Cerebellar cortex (tissue), 1 donor: ENCODE results near the gene P3H4.

Source experiments
- DNase-seq: peaks from one replicate; pipeline ENCODE4 v3.0.0-alpha.2; 2015; ENCODE audit warnings: low spot score

The P3H4 gene

GRCh38 chr17:41772218-41772585 lies 39.5 kb downstream of the P3H4 start:
- no peak for DNase-seq

- DNase-seq = no peak
Observed at GRCh38 chr17:41771389-41772206, 40.2 kb downstream of the P3H4 start.

GRCh38 chr17:41769985-41770384 lies 41.8 kb downstream of the P3H4 start:
- DNase-seq = no peak

GRCh38 chr17:41769346-41769862 lies 42.3 kb downstream of the P3H4 start:
- no peak for DNase-seq

GRCh38 chr17:41768682-41769288 lies 43.0 kb downstream of the P3H4 start:
- no peak for DNase-seq

GRCh38 chr17:41767324-41768042 lies 44.3 kb downstream of the P3H4 start:
- DNase-seq = no peak

GRCh38 chr17:41766135-41766534 lies 45.6 kb downstream of the P3H4 start:
- no peak for DNase-seq

GRCh38 chr17:41763327-41763726 lies 48.4 kb downstream of the P3H4 start:
- no peak for DNase-seq

GRCh38 chr17:41762841-41763240 lies 48.9 kb downstream of the P3H4 start:
- no peak for DNase-seq

- no peak for DNase-seq
Observed at GRCh38 chr17:41762391-41762790, 49.4 kb downstream of the P3H4 start.

- no peak for DNase-seq
Observed at GRCh38 chr17:41760878-41761277, 50.9 kb downstream of the P3H4 start.

GRCh38 chr17:41758601-41759000 lies 53.1 kb downstream of the P3H4 start:
- no peak for DNase-seq

GRCh38 chr17:41754066-41754465 lies 57.7 kb downstream of the P3H4 start:
- DNase-seq = no peak
